ENCODE measurements around the gene LAD1. TPM values are rescaled to one million over a fixed set of nuclear protein-coding genes. Genes with fewer than 3 reads are reported as not detected.

The LAD1 gene
- total and polyA plus RNA-seq, 2 of the 4 experiments (the other 2 are of a cell fraction): under 0.01 to 0.07 TPM

- no peak overlapping the region for H3K23ac ChIP-seq (ENCODE audit: low read depth, low read length)
- no peaks in the 10 kb centered on the region for H3K36me3 ChIP-seq (ENCODE audit: control insufficient read depth, insufficient read depth, low read length)
- dilution Hi-C loops (cut with HindIII; ENCODE audit: low sequenced_read_pairs, unreplicated experiment) (no loop called here), intact Hi-C loops (cut with micrococcal nuclease) (no loop called here), in situ Hi-C loops (cut with MboI; ENCODE audit: low sequenced_read_pairs) (no loop called here)
- H3K27me3 ChIP-seq (ENCODE audit: control insufficient read depth, insufficient read depth, low read length): peaks cover 34% of the 10 kb centered on the region
- ChIA-PET POLR2A (ENCODE audit: unreplicated experiment) (no interaction called here), CTCF (no interaction called here)
- H3K79me1 ChIP-seq (ENCODE audit: low read depth in 1 of 2, low read length in 2 of 2): no peaks in the 10 kb centered on the region
- H2AFZ ChIP-seq (replicated peaks; ENCODE audit: low read length, poor library complexity): no peak overlapping the region
- H4K8ac ChIP-seq (ENCODE audit: low read depth in 2 of 2, low read length in 2 of 2): no peak overlapping the region
- H3K4me2 ChIP-seq (ENCODE audit: low read depth, low read length): no peak overlapping the region
- no peak overlapping the region for H2BK15ac ChIP-seq (ENCODE audit: low read depth, low read length)
- H3K9ac ChIP-seq (ENCODE audit: low read depth, low read length): no peak overlapping the region
- no peaks in the 10 kb centered on the region for H4K20me1 ChIP-seq (ENCODE audit: insufficient read depth, low read length)
- no peak overlapping the region for H3K4me3 ChIP-seq (ENCODE audit: insufficient read depth, low read depth, low read length)
- H2BK20ac ChIP-seq (ENCODE audit: low read depth, low read length): no peak overlapping the region
- H3K4me1 ChIP-seq (ENCODE audit: control insufficient read depth, insufficient read depth, low read length): no peaks in the 10 kb centered on the region
- H3K18ac ChIP-seq (ENCODE audit: low read depth, low read length): no peak overlapping the region
- DNase-seq: no peak
- H3K14ac ChIP-seq (replicated peaks; ENCODE audit: low read depth, low read length): no peak overlapping the region
- no peak overlapping the region for H2AK5ac ChIP-seq (ENCODE audit: low read depth, low read length)
- WGBS, 2 experiments (ENCODE audit: extremely low coverage in 2 of 2, insufficient read length in 1 of 2): 100% methylated on average over 1 of the region's 6 CpGs; no CpG with 5 or more reads in 1 of the 2 experiments
- H3K56ac ChIP-seq (ENCODE audit: extremely low read depth, insufficient read depth, low read length): no peak overlapping the region
- H4K5ac ChIP-seq (ENCODE audit: low read depth, low read length): no peak overlapping the region
- H2BK120ac ChIP-seq (ENCODE audit: low read depth, low read length): no peak overlapping the region
- TF ChIP-seq CTCF (conservative IDR thresholded peaks at IDR 0.05; ENCODE audit: low read depth, low read length): no peak
- H4K91ac ChIP-seq (ENCODE audit: insufficient read depth, low read depth, low read length): no peak overlapping the region
- no peak overlapping the region for H2AK9ac ChIP-seq (replicated peaks; ENCODE audit: low read depth, low read length, poor library complexity)
- H3K27ac ChIP-seq (ENCODE audit: insufficient read depth, low read length): no peak overlapping the region
- ATAC-seq (ENCODE audit: low read depth): no peak
- H2BK5ac ChIP-seq (ENCODE audit: low read depth, low read length, poor library complexity, severe bottlenecking): no peak overlapping the region
- H3K9me3 ChIP-seq (ENCODE audit: control insufficient read depth, insufficient read depth, low read length): peaks cover 5% of the 10 kb centered on the region
- H3K9me1 ChIP-seq (ENCODE audit: insufficient read depth, low read length): no peaks in the 10 kb centered on the region; the same call in 1 of the 2 replicates
- BruUV-seq (replicated peaks): no TSS peak
- no peak overlapping the region for H3K4ac ChIP-seq (ENCODE audit: low read depth, low read length)
Observed at GRCh38 chr1:201423655-201424054, 24.5 kb upstream of the LAD1 start.
